GM21619 (cell line): ENCODE results near the gene IGSF8.

Experiments
- ATAC-seq: cut with Tn5 transposase; IDR thresholded peaks from one replicate; pipeline ENCODE4 v1.9.1; 2021; ENCODE audit not compliant: unreplicated experiment

Gene IGSF8, protein sequence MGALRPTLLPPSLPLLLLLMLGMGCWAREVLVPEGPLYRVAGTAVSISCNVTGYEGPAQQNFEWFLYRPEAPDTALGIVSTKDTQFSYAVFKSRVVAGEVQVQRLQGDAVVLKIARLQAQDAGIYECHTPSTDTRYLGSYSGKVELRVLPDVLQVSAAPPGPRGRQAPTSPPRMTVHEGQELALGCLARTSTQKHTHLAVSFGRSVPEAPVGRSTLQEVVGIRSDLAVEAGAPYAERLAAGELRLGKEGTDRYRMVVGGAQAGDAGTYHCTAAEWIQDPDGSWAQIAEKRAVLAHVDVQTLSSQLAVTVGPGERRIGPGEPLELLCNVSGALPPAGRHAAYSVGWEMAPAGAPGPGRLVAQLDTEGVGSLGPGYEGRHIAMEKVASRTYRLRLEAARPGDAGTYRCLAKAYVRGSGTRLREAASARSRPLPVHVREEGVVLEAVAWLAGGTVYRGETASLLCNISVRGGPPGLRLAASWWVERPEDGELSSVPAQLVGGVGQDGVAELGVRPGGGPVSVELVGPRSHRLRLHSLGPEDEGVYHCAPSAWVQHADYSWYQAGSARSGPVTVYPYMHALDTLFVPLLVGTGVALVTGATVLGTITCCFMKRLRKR

DNA sequence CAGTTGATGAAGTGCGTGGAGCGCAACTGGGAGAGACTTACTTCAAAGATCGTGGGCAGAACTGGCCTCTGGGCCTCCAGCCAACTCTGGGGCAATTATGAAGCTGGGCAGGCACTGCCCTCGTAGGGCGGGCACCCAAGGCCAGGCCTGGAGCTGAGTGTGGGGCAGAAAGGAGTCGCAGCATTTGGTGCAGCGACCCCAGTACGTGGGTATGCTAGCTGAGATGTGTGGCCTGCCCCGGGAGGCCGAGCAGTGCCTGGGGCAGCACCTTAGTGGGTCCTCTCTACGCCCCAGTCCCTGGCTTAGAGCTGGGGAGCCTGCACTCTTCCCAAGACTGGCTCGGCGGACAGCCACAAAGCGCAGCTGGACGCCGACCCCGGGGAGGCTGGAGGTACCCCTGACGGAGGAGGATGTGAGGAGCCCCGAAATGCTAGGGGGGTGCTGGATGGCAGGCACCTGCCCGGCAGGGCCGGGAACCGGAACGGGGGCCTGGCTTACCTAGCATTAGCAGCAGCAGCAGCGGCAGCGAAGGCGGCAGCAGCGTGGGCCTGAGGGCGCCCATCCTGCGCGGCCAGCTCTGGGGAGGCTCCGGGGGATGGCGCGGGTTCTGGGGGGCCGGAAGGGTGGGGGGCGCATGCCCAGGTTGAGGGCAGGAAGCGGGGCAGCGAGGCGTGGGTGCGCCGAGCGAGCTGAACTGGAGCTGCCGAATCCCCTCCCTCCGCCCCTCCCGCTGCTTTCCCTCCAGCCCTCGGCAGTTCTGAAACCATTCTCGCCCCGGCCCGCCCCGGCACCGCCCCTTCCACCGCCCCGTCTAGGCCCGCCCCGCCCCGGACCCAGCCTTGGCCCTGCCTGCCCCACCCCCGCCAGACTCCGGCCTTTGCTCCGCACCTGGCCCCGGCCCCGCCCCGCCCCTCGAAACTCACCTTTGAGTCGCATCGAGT, at the start of gene IGSF8:
TSS of gene IGSF8 (minus strand) at position 709 of the 941 bp plus-strand sequence. CDS start at position 562, 147 bp downstream.
- ATAC-seq = peak; percentile 37

DNA sequence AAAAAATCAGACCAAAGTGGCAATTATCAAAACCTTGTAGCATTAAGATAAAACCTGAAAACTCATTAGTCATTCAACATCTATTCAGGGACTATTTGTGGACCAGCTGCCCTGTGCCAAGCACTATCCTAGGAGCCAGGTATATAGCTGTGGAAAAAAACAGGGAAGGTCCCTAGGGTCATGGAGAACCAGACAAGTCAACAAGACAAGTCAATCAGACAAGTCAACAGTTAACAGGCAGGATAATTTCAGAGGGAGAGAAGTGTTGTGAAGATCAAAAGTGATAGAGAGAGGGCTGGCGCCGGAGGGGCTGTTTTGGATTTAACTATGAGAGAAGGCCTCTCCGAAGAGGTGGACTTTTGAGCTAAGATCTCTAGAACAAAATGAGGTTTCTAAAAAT, 49.7 kb upstream of the IGSF8 start:
- ATAC-seq = no peak

DNA sequence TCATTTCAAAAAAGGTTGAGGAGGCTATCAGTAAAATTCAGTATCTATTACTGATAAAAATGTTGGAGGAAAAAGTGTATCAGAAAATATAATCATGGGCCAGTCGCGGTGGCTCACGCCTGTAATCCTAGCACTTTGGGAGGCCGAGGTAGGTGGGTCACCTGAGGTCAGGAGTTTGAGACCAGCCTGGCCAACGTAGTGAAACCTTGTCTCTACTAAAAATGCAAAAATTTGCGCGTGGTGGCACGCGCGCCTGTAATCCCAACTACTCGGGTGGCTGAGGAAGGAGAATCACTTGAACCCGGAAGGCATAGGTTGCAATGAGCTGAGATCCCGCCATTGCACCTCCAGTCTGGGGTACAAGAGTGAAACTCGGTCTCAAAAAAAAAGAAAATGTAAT, 47.7 kb upstream of the IGSF8 start:
- ATAC-seq = no peak

DNA sequence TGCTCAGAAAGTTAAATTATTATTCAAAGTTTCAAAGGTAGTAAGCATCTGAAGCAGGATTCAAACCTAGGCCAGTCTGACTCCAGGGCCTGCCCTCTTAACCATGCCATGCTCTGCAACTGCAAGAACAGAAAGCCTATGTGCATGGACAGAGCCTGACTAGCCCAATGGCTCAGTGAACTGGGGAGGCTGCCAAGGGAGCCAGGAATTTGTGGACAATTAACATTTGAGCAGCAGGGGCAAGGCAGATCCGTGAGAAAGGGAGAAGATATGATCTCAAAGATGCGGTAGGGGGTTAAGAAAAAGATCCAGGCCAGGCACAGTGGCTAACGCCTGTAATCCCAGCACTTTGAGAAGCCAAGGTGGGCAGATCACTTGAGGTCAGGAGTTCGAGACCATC, 46.5 kb upstream of the IGSF8 start:
- no peak for ATAC-seq

GRCh38 chr1:160143695-160144094, 45.3 kb upstream of the IGSF8 start:
- ATAC-seq = no peak

DNA sequence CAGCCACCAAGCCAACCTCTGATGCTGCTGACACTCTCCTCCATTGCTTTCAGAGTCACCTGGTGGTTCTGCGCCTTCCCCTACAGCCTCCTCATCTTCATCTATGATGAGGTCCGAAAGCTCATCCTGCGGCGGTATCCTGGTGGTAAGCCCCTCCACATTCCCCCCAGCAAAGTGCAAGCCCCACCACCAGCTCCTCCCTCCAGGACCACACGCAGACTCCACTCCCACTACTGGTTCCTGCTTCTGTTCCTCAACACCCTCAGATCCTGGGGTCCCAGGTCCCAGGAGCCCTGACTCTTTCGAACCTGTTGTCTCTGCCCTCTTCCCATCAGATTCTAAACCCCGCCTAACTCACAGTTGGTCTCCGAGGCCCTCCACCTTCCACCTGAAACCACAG, 41.4 kb upstream of the IGSF8 start:
- no peak for ATAC-seq

GRCh38 chr1:160137216-160137862, 38.9 kb upstream of the IGSF8 start:
- ATAC-seq = no peak

DNA sequence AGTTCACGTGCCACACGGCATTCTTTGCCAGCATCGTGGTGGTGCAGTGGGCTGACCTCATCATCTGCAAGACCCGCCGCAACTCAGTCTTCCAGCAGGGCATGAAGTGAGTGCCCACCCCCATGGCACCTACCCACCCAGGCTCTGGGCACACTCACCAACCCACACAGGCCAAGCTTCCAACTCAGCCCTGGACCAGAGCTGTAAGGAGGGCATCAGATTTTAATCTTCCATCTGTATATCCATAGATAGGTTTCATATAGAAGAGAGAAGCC, 38.4 kb upstream of the IGSF8 start:
- ATAC-seq = no peak

DNA sequence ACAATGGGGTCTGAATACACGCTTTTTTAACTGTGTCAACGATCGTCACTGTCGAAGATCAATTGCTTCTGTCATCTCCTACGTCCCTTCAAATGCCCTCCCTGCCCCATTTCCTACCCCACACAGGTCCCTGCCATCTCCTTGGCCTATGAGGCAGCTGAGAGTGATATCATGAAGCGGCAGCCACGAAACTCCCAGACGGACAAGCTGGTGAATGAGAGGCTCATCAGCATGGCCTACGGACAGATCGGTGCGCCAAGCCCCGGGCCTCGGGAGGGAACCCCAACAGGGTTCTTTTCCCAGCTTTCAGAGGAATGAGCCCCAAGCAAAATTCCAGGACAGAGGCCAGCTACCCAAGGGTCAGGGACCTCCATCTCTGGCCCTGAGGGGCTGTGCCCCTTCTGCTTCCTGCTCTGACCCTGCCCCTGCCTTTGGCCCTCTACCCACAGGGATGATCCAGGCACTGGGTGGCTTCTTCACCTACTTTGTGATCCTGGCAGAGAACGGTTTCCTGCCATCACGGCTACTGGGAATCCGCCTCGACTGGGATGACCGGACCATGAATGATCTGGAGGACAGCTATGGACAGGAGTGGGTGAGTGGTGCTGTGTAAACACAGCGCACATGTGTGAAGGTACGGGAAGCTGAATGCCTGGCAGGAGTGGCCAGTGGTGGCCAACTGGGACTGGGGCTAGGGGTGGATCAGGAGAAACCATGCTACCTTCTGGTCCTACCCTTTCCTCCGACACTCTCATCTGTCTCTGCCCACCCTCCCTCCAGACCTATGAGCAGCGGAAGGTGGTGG, 37.9 kb upstream of the IGSF8 start:
- ATAC-seq = no peak

DNA sequence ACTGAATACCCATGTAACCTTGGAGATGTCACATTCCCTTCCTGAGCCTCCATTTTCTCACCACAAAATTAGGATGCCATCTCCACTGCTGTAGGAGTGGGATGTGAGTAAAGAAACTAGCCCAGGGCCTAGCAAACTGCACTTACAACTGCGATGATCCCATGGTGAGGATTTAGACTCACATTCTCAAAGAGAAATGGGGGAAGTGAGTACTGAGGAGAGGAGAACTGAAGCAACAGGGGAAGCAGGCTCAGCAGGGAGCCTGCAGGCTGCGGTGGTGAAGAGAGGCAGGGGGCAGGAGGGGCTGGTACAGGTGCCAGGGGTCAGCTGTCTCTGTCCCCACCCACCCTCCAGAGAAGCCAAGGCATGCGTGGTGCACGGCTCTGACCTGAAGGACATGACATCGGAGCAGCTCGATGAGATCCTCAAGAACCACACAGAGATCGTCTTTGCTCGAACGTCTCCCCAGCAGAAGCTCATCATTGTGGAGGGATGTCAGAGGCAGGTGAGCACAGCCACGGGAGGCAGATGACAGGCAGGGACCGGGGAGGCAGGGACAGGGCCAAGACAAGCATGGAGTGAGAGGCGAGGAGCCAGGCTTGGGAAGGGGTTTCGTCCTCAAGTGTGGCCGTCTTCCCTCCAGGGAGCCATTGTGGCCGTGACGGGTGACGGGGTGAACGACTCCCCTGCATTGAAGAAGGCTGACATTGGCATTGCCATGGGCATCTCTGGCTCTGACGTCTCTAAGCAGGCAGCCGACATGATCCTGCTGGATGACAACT, 36.6 kb upstream of the IGSF8 start:
- ATAC-seq = no peak

GRCh38 chr1:160133990-160134770, 35.8 kb upstream of the IGSF8 start:
- ATAC-seq = no peak

DNA sequence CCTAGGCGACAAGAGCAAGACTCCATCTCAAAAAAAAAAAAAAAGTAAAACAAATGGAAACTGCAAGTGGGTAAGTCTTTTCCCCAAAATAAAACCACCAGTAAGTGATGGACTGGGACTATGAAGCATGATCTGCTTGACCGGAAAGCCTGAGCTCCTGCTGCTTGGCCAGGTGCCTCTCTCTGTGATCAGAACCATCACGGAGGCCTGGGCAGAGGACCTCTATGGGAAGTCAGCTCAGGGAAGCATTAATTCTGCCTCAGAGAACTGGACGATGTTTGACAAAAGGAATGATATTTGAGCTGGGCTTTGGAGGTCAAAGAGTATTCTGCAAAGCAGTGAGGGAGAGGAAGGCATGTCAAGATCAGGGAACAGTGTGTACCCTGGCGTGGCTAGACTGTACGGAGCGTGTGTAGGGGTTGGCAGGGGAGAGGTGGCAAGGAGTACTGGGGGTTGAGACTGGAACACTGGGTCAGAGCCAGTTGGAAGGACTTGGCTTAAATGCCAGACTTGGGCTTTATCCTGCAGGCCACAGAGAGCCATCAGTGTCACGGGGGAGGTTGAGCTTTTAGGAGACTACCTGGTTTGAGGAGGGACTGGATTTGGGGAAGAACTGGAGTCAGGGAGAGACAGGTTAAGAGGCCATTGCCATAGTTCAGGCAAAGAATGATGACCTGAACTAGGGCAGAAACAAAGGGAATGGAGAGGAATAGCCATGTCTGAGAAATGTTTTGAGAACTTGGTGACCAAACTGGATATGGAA, 33.6 kb upstream of the IGSF8 start:
- no peak for ATAC-seq

DNA sequence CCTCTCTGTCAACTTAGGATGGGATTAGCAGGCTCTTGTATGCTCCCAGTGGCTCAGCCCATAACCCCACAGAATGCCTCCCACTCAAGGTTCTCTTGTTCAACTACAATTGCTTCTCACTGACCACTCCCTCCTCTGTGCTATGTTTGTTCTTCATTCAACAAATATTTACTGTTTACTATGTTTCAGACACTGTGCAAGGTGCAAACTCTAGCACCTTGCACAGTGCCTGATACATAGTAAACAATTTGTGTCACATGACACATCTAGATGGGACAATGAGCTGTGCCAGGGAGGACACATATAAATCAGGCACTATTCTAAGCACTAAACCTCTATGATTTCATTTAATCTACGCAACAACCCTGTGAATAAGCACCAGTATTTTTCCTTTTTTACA, 32.5 kb upstream of the IGSF8 start:
- ATAC-seq = no peak

GRCh38 chr1:160130486-160130885, 32.1 kb upstream of the IGSF8 start:
- no peak for ATAC-seq

DNA sequence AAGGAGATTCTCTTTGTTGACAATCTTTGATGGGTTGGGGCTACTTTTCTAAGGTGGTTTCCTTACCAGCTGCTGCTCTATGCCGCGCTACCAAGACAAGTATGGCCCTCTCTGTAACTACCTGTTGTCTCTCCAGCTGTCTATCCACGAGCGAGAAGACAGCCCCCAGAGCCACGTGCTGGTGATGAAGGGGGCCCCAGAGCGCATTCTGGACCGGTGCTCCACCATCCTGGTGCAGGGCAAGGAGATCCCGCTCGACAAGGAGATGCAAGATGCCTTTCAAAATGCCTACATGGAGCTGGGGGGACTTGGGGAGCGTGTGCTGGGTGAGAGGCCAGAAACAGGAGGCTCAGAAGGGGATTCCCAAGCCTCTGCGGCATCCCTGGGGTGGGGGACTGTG, 31.5 kb upstream of the IGSF8 start:
- ATAC-seq = no peak

- ATAC-seq = no peak
Measured at GRCh38 chr1:160129558-160129957, 31.1 kb upstream of the IGSF8 start.

DNA sequence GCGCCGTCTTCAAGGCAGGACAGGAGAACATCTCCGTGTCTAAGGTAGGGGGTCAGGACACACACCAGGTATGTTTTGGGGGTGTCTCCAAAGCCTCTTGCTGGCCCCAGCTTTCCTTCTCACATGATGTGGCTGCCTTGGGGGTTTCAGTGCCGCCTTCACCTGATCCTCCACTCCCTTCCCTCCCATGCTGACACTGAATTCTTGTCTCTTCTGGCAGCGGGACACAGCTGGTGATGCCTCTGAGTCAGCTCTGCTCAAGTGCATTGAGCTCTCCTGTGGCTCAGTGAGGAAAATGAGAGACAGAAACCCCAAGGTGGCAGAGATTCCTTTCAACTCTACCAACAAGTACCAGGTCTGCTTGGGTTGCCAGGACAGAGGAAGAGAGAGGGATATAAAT, 30.6 kb upstream of the IGSF8 start:
- ATAC-seq = no peak

GRCh38 chr1:160128636-160129035, 30.2 kb upstream of the IGSF8 start:
- no peak for ATAC-seq
